DOHH2 (cell line): ENCODE results near the gene GALNT18.

Experiments
- CTCF ChIP-seq: fragments of 200-600 bp; sonication (generic); IDR thresholded peaks from one replicate; pipeline ENCODE4 v1.5.1; 2014; ENCODE audit warnings: antibody characterized with exemption, mild to moderate bottlenecking, low read depth, low read length; ENCODE audit not compliant: poor library complexity, severe bottlenecking
- EZH2phosphoT487 ChIP-seq: fragments of 200-600 bp; sonication (generic); IDR thresholded peaks from 2 replicates; pipeline ENCODE4 v1.6.1; 2017; ENCODE audit warnings: borderline replicate concordance, mild to moderate bottlenecking, antibody characterized with exemption, low read length, moderate library complexity, mixed read lengths

DNA sequence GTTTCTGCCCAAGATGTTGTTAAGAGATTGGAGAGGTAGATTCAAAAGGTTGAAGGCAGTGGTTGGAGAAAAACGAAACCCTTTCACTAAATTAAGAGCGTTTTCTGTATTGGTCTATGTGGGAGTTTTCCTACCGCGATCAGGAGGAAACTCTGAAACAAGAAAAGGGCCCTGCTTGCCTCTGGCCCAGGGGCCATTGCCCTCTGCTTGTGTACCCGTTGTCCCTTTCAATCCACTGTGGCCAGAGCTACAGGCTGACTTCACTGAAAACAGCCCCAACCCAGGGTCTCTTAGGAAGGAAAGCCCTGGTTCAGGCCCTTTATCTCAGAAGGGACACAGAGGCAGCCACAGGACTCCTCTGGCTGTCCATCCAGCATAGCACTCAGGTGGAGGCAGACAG is 367.8 kb downstream of the GALNT18 start:
- TF ChIP-seq EZH2phosphoT487 (no peak), CTCF (no peak)
